NCI-H1105 treated with DMSO at 0.1 percent for 48 hours (cell line): ENCODE data around the gene RPTOR.

Experiments used
- DNase-seq: peaks from one replicate; lab custom pipeline; 2025; lab: John Stamatoyannopoulos, UW

Gene RPTOR

DNA sequence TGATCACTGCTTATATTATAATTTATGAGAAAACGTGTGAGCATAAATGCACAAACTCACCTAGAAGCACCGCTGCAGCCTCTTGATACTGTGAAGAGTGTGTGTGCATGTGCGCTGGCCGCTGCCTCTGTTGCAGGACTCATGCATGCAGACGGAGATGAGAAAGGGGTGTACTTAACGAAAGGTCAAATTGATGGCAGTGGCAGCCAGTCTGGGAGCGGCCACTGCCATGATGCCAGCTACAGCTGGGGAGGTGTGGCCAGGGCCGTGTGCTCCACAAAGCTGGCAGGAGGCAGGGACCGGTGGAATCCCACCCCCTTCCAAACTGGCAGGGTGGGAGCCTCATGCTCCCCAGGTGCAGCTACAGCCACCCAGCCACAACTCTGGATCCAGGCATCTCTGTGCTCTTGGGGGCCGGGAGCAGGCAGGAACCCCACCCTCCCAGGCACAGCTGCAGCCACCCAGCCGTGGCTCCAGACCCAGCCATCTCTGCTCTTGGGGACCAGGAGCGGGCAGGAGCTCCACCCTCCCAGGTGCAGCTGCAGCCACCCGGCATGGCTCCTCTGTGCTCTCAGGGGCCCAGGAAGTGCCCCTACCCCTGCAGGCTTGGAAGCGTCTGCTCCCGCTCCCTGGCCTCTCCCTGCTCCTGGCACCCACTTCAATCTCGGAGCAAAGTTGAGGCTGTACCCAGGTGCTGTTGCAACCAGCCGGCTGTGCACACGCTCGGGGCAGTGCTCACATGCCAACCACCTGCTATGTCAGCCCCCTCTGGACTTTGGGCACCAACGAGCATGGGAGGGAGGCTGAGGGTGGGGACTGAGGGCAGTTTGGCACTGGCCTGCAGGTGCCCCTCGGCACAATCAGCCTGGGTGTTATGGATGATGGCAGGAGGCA, 369.5 kb downstream of the RPTOR start:
- DNase-seq = no peak

DNA sequence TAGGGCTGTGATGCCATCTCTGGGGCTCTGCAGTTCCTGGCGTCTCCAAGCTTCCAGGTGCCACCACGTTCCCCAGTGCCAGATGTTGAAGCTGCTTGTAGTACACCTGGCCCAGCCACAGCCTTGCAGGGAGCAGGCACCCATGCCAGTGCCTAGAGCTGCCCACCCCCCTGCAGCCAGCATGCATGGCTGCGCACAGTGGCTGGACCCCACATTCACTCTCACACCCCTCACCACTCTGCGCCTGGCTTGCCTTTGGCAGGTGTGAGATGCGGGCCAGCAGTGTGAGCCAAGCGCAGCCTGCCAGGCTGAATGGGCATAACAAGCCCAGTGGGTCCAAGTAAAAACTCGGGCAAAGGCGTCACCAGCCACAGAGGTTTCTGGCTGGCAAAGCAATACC, 371.6 kb downstream of the RPTOR start:
- DNase-seq = no peak

DNA sequence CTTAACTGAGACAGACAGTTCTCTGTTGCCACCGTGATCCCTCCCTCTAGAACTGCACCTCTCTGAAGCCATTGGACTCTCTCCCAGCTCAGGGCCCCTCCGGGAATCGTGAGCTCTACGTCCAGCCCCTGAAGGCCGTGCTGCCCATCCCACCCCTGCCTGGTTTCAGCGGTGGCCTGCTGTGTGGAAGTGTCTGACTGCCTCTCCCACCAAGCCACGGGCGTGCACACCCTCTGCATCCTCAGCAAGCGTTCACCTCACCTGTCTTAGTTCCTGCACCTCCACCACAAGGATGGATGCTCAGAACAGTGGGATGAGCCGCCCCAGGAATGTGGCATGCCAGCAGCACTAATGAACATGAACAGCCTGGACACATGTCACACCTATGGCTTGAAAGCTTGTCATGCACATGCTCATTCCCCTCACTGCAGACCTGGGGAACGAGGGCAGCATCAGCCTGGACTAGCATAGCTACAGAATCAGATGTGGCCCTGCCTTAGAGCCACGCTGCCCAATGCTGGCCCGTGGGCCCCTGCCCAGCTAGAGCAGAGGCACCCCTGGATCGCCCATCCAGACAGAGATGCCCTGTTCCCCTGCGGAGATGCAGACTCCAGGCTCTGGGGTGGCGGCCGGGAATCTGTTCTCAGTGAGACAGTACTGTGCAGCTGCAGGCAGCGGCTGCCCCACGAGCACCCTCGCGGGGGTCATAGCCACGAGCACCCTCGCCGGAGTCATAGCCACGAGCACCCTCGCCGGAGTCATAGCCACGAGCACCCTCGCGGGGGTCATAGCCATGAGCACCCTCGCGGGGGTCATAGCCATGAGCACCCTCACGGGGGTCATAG, 373.3 kb downstream of the RPTOR start:
- no peak for DNase-seq

DNA sequence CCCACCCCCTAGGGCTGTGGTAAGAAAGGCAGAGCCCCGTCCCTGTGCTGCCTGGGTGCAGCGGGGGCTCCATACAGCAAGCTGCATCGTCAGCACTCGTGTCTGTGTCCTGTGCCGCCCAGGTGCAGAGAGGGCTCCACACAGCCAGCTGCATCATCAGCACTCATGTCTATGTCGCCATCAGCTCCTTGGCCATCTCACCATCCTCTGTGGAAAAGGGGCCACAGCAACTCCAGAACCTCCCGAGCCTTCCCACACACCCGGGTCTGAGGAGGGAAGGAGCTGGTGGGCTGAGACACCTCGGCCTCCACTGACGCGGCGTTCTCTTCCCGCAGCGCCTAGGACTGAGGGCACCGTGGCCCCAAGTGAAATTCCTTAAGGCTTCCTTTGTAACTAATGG, 374.1 kb downstream of the RPTOR start:
- no peak for DNase-seq

DNA sequence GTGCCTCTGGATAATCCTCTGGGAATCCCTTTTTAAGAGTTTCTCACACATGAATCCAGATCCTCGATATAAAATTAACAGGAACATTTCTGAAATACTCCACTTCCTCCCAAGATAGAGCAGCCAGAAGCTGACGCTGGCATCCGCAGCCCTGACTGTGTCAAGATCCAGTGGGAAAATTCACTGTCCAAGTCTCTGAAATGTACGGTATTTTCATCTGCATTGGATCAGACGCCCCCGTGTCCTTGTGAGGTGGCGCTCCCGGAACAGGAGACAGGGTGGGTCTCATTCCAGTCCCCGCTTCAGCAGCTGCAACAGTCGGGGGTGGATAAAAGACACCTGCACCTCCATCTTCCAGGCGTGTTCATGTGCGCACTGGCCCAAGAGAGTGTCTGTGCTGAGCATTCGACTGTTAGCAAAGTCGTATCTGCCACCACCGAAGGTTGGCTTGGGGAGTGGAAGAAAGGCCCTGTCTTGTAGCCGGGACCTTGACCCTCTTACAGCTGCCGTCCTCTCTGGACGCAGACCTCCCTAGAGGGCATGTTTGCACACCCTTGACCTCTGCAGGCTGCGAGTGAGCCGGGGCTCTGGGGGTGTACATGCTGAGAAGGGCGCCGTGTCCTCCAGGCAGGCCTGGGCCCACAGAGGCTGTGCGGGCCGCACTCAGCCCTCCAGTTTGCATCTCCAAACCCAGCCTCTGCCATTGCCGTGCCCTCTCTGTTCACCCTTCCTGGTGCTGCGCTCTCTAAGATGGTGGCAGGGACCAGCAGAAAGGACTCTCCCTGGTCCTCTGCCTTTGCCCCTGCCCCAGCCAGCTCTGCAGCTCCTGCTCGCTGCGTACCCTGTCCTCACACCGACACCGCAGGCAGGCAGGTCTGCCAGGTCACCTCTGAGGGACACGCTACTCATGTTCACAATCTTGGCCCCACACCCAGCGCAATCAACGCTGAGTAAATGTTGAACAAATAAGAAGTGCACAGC, 375.0 kb downstream of the RPTOR start:
- no peak for DNase-seq

DNA sequence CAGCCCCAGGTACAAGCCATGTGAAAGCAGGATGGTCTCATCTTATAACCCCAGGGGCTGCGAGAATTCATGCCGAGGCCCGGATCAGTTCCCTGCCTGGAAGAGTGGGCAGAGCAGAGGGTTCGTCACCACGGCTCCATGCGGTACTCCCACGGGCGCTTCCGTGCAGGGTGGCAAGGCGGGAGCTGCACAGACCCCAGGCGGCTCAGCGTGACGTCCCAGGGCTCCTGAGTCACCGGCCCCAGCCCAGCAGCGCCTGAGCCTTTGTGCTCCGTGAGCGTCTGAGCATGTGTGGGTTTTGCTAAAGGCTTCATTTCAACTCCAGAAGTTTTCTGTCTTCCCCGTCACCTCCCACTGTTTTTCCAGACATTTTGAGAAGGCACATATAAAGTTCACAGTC, 375.8 kb downstream of the RPTOR start:
- no peak for DNase-seq

DNA sequence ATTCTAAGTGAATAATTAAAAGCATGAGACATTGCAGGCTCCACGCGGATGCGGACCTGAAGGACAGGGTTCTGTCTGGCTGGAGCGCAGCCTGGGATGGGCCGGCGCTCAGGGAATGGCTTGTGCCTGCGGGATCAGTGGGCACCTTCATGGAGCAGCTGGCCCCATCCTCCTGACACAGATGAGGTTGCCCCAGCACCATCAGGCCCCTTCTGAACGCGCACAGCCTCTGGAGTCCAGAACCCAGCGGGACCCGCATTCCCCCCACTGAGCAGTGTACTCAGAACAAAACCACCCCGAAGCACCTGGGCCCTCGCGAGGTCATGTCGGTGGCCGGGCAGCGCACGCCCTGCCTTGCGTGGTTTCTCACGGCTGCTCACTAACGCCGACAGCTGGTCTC, 376.5 kb downstream of the RPTOR start:
- no peak for DNase-seq

DNA sequence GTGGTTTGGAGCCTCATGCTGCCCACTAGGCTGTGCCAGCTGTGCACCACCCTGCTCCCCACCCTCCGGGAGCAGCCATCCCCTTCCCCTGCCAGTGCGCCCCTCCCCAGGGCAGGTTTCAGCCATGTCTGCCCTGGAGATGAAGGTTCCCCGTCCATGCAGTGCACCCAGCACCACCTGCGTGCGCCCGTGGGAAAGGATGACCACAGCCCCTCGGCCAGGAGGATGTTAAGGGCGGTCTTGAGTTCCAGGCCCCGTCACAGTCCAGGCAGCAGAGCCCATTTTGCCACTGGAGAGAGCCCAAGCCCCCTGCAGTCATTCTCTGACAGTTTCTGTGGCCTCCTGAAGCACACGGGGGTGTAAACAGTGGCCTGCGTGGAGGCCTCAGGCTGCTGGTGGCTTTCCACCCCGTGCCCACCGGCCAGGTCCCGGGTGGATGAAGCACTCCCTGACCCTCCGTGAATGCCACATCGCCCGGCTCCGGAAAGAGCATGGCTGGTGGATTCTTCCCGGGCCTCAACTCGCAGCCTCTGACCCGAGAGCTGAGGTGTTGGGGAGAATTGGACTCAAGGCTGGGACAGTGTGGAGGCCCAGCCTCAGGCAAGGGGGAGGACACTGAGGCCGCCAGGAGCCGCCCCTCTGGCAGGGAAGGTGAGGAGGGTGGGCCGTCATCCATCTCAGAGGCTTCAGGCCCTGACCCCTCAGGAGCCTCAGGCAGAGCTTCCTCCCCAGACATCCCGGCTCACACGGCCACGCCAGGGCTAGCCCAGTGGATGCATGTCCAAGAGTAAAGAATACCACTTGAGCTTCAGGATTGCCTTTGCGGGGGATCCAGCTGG, 377.3 kb downstream of the RPTOR start:
- no peak for DNase-seq

DNA sequence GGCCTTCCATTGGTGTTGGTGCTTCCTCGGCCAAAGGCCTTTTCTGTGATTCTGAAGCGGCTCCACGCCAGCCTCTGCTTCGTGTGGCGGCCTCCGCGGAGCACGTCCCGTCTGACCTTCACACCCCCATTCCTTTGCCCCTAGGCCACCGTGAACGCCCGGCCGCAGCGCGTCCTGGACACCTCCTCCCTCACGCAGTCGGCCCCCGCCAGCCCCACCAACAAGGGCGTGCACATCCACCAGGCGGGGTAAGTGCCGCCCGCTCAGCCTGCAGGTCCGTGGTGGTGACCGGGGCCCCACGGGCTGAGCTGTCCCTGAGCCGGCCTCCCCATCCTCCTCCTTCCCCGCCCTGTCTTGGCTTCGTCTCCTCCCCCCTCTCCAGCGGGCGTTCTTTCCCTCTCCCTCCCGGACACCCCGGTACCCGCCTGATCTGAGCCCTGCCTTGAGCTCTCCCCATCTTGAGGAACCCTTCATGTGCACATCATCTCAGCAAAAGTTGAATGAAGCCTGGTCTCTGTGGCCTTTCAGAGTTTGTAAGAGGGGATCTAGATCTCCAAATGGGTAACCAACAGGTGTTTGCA, 378.0 kb downstream of the RPTOR start:
- no peak for DNase-seq

DNA sequence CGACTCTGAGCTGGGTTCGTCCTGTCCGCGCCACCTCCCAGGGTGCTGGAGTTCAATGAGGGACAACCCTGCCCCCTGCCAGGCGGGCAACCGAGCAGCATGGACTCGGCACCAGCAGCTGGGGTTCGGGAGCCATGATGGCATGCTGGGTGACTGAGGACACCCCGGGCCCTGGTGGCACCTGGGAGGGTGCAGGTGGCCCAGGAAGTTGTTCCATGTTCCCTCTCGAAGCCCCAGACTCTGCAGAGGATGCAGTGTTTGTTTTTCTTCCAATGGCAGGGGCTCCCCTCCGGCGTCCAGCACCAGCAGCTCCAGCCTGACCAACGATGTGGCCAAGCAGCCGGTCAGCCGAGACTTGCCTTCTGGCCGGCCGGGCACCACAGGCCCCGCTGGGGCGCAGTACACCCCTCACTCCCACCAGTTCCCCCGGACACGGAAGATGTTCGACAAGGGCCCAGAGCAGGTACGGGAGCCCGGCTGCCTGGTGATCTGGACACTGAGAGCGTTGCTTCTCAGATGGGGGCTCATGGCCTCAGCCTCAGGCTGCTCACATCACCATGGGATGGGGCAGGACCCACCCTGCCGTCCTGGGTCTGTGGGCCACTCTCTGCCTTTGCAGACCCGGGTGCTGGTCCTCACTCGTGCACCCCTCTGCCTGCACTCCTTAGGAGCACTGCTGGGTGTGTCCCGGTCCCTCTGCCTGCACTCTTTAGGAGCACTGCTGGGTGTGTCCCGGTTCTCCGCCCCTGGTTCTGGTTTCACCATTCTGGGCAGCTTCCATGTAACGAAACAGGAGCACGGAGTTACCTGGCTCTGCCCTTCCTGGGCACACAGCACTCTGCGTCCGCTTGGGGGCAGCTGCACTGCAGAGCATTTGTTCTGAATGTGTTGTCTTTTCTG, 378.8 kb downstream of the RPTOR start:
- DNase-seq = no peak

DNA sequence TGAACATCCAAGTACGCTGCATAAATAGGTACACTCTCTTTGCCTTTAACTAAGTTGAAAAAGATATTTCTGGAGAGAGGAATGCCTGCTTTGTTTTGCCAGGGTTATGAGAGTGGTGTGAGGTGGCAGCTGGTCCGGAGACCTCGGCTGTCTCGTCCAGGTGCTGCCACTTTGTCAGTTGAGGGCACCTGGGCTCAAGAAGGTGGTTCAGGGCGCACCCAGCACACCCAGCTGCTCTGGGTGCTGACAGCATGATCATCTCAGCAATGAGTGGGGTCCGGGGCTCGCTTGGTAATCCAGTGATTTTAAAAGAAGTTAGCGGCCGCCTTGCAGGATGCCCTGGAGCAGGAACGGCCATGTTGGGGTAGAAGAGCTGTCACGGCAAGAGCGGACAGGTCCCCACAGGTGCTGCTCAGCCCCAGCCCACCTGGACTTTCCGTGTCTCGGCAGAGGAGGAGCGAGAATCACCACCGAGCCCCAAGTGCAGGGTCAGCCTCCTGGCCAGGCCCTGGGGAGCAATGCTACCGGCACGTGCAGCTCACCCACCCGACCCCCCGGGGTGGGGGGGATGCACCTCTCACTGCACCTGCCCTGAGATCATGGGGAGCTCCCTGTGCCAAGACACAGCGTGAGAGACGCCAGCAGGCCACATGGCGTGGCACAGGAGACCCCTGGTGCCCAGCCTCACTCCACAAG, 379.6 kb downstream of the RPTOR start:
- no peak for DNase-seq

DNA sequence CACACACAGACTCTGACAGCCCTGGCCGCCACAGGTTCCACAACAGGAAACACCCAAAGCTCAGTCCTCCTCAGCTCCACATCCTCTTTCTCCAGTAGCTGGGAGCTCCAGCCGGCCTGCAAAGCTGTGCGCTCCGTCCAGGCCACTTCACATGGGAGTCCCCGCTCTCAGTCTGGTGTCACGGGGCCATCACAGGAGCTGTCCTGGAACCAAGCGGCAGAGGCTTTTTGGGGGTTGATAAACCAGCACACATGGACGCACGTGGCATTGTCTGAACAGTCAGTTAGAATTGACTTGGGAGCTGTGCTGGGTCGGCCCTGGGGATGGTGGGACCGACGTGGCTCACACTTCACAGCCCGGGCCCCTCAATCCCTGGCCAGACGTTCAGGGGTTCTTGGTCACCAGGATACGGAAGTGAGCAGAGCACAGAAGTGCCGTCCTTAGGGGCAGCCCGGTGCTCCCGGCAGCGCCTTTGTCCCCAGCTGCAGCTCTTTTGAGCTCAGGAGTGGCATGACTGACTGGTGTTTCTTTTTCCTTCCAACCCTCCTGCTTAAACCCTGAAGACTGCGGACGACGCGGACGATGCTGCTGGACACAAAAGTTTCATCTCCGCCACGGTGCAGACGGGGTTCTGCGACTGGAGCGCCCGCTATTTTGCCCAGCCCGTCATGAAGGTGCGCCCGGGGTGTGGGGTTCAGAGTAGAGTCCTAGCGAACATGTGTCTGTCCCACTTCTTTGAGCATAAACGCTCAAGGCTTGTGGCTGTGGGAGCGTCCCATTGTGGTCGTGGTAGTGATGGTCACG, 380.4 kb downstream of the RPTOR start:
- no peak for DNase-seq

DNA sequence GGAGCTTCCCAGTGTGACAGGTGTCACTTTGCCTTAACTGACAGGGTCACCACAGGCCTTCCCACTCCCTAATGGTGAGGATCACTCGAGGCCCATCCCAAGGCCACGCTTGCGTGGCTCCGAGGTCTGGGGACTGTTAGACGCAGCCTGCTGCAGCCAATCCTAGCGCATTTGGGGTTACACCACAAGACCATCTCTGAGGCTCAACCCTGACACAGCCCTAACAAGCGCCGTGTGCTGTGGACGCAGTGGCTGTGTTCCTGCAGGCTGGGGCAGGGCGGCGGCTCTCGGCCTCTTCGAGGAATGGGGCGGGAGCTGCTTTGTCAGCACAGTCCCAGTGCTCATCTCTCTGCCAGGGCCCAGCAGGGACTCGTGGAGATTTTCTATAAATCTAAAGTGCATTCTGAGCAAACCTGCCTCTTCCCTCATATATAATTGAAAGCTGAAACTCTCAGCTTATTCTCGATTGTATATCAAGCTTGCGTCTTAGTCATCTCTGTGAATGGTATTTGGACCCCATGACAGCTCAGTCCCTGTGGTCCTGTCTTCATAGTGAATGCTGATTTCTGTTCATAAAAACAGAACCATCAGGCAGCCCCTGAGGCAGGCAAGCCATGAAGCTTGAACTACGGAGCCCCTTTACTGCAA, 381.2 kb downstream of the RPTOR start:
- DNase-seq = no peak

DNA sequence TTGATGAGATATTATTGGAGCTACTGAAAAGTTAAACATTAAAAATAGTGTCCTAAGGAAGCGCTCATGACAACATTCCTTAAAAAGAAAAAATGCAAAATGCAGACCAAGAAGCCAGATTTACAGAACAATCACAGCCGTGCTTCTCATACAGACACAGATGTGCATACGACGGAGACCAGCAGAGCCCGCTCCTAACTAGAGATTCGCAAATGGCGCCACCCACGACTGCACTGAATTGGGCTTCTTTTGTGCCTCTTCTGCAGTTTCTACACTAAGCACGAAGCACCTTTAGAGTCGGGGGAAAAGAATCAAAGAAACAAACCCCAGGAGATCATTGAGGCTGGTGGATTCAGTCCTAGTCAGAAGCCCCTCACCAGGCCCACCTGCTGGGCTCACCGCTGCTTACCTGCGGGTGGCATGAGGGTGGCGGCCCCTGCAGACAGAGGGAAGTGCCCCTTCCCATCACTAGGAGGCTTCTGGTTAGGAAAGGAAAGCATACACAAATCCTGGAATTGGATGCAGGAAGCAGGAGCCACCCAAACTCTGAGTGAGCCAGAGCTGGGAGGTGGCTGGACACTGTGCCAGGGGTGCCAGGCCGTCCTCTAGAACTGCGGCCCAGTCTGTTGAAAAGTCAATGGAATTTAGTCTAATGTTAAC, 382.1 kb downstream of the RPTOR start:
- no peak for DNase-seq

DNA sequence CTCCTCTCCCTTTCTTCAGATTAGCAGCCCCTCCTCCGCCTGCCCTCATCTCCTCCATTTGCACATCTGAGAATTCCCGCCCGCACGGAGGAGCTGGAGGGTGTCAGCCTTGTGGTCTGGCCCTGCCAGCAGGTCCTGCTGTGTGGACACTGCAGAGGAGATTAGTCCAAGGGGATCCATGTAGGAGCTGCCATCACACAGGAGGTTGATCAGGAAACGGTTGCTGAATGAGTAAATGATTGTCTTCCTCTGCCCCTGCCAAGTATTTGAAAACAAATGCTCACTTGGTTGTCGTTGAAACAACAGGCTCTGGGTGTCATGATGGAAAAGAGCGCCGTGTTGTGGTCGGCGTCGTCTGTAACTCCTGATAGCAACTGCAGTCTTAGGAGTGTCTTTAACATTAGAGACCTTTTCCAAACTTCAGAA, 383.2 kb downstream of the RPTOR start:
- no peak for DNase-seq

DNA sequence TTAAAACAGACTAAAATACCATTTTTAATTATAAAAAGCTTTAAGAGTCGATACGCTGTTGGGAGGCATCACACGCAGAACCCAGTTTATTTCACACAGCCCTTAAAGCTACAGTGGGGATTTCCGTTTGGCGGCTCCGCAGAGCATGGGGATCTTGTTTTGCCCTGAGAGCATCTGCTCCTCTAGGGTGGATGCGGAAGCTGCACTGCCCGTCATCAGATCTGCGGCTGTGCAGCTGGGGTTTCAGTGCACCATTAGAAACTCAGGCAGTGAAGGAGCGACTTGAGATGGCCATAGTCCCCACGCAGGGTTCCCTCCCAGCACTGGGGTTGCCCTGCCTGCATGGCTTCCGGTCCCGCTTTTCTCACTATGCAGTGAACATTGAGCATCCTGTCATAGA, 384.8 kb downstream of the RPTOR start:
- DNase-seq = no peak
